Measurements from ENCODE around the gene ARHGEF33.
"Not testable (repeated sequence)": the region's sequence is repeated elsewhere in the genome, so short reads cannot be mapped to it uniquely, and the experiment has no call there.

ARHGEF33 gene

DNA sequence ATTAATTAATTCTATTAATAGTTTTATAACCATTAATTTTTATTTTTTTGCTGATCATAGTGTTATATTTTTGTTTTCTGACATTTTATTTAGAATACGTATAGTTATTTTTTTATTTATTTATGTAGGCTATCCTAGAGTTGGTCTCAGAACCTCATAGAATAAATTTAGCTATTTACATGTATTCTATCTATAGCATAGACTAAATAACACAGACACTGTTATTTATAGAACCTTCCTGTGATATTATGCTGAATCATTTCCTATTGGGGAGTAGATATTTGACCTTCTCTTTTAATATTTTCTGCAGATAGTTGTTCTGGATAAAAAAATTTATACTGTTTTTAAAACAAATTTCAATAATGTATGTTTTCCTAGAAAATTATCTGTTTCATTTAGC lies 20.2 kb downstream of the ARHGEF33 start:
- no peak for DNase-seq (ENCODE audit: low read depth in 1 of 2, low spot score in 1 of 2)

DNA sequence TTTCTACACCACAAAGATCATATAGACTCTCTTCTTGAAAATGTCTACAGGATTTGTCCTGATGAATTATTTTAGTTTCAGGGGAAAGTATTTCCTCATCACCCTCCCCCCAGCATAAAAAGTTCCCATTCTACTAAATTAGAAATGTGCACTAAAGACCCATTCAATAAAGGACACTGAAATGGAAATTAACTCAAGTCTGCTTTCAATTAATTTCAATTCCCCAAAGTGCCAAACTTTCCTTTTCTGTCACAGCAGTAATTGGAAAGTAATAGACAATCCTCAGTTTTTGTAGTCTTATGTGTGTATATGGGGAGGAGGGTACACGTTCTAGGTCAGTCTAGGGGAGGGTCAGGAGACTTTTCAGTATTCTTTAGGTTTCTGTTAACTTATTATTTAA lies 21.5 kb downstream of the ARHGEF33 start:
- no peak for DNase-seq (ENCODE audit: low read depth in 1 of 2, low spot score in 1 of 2)

- DNase-seq (ENCODE audit: low read depth in 1 of 2, low spot score in 1 of 2), result no peak
Observed at GRCh38 chr2:38912619-38913018, 22.9 kb downstream of the ARHGEF33 start.

GRCh38 chr2:38922389-38922788 lies 32.7 kb downstream of the ARHGEF33 start:
- no peak for DNase-seq (ENCODE audit: low read depth in 1 of 2, low spot score in 1 of 2)

GRCh38 chr2:38922902-38923301 lies 33.2 kb downstream of the ARHGEF33 start:
- no peak for DNase-seq (ENCODE audit: low read depth in 1 of 2, low spot score in 1 of 2)

DNA sequence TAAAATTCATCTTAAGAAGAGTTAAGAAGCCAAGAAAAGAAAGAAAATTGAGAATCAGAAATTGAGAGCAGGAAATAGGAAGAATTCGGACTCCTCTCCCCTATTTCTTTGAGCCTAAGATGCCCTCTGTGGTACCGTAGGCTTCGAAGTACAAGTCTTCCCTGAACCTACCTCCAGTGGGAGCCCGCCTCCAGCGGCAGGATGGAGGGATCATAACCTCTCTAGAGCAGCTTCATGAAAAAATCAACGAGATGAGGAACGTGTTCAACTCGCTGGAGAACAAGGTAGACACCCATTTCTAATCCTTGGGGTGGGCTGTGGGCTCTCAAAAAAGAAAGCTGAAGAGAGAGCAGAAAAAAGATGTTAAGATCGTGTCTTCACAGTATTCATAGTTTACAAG lies 36.3 kb downstream of the ARHGEF33 start:
- DNase-seq (ENCODE audit: low read depth in 1 of 2, low spot score in 1 of 2), result no peak

DNA sequence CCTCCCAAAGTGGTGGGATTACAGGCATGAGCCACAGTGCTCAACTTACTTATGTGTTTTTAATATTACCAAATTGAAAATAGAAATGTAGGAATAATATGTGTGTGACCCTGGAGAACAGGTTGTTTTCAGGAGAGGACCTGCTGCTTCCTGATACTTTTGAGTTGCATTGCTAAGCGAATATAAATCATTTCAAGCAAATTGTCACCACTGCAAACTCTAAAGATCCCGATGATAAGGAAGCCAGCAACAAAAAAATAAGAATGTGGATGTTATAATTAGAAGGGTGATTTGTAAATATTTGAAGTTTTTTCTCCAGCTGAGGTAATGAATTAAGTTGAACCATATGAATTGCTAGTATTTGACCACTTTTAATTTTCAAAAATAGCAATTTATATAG lies 40.9 kb downstream of the ARHGEF33 start:
- no peak for DNase-seq (ENCODE audit: low read depth in 1 of 2, low spot score in 1 of 2)

- no peak for DNase-seq (ENCODE audit: low read depth in 1 of 2, low spot score in 1 of 2)
Observed at GRCh38 chr2:38932586-38932985, 42.9 kb downstream of the ARHGEF33 start.

DNA sequence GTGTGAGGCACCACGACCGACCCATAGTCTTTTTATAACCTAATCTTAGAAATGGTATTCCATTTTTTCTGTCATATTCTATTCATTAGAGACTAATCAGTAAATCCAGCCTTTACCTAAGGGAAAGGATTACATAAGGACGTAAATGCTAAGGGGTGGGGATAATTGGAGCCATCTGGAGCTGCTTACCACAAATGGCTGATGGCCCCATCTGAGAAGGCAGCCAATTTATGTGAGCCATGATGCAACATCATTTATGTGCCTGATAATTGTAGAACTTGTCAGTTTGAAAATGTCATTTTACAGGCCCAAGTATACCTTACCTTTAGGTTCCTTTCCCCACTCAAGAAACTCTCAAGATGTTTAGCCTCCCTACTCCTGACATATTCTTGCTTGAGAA lies 44.0 kb downstream of the ARHGEF33 start:
- no peak for DNase-seq (ENCODE audit: low read depth in 1 of 2, low spot score in 1 of 2)

DNA sequence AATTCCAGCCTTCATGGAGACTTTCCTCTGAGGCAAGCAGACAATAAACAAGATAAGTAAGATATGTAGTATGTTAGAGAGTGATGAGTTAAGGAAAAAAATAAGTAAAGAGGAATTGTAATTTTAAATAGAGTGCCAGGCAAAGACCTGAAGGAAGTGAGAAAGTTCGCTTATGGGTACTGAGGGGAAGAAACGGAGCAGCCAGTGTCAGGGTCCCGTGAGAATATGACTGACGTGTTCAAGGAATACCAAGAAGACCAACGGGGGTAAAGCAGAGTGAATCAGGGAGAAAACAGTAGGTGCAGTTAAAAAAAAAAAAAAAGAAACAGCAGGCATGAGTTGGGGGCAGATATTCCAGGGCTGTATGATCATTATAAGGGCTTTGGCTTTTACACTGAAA lies 45.1 kb downstream of the ARHGEF33 start:
- DNase-seq (ENCODE audit: low read depth in 1 of 2, low spot score in 1 of 2), result no peak

DNA sequence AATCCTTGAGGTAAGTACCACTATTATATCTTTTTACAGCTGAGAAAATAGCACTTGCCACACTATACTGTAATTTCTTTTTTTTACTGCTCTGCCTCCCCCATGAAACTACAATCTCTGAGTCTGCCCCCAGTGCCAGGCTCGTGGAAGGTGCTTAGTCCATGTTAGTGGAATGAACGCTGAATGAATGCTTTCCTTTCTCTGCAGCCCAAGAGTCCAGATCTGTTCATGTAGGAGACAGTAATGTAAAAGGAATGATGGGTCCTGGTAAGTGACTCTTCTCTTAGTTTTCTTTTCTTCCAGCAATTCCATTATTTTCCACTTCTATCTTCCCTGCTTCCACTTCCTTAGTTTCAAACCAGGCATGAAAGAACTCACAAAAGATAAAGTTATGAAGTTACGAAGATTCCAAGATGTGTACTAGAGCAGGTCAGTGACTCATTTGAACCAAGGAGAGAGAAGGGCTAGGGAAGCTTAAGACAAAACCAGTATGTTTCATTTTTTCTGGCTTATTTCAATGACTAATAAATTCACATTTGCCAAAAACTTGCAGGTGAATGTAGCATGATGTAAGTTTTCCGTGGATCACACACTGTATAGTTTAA lies 46.0 kb downstream of the ARHGEF33 start:
- no peak for DNase-seq (ENCODE audit: low read depth in 1 of 2, low spot score in 1 of 2)

DNA sequence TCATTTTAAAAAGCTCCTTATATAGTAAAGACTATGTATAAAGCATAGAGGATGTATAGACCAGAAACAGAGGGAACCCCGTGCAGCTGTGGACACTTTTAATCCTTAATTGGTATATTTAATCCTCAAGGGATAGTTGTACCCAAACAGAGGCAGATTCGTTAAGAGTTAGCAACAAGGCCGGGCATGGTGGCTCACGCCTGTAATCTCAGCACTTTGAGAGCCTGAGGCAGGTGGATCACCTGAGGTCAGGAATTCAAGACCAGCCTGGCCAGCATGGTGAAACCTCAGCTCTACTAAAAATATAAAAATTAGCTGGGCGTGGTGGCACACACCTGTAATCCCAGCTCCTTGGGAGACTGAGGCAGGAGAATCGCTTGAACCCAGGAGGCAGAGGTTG lies 46.8 kb downstream of the ARHGEF33 start:
- not testable (repeated sequence) for DNase-seq (ENCODE audit: low read depth in 1 of 2, low spot score in 1 of 2)

GRCh38 chr2:38937548-38937947 lies 47.9 kb downstream of the ARHGEF33 start:
- no peak for DNase-seq (ENCODE audit: low read depth in 1 of 2, low spot score in 1 of 2)

- no peak for DNase-seq (ENCODE audit: low read depth in 1 of 2, low spot score in 1 of 2)
Observed at GRCh38 chr2:38940746-38941145, 51.1 kb downstream of the ARHGEF33 start.

DNA sequence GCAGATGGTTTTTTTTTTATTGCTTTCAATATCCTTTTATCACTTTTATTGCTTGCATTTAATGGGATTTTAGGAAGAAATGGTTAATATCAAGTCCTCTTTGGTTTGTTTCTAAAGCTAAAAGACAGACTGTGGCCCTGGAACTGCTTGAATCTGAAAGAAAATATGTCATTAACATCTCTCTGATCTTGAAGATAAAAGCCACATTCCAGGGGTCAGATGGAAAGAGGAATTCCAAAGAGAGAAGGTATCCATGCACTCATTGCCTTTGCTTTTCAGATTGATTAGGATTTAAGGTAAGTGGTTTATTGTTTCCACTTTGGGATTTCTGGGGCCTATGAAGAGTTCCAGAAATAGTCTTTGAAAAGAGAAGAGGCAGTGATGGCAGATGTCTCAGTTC lies 54.1 kb downstream of the ARHGEF33 start:
- no peak for DNase-seq (ENCODE audit: low read depth in 1 of 2, low spot score in 1 of 2)

DNA sequence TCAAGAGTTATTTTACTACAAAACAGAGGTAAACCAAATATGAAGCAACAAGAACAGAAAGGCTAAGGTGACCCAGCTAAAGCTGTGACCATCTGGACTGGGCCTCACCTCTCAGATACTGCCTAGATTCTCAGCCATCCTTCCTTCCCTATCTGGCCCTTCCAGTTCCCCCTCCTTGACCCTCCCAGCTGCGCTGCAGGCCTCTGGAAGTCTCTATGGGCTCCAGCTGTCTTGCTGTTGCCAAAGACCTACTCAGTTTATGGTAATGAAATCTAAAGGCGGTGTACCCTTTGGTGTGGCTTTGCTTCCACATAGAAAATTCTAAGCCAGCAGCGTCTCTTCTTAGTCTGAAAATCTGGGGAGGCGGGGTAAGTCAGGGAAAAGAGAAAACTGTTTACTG lies 55.7 kb downstream of the ARHGEF33 start:
- DNase-seq (ENCODE audit: low read depth in 1 of 2, low spot score in 1 of 2), result no peak

- DNase-seq (ENCODE audit: low read depth in 1 of 2, low spot score in 1 of 2), result no peak
Observed at GRCh38 chr2:38945911-38946310, 56.2 kb downstream of the ARHGEF33 start.

DNA sequence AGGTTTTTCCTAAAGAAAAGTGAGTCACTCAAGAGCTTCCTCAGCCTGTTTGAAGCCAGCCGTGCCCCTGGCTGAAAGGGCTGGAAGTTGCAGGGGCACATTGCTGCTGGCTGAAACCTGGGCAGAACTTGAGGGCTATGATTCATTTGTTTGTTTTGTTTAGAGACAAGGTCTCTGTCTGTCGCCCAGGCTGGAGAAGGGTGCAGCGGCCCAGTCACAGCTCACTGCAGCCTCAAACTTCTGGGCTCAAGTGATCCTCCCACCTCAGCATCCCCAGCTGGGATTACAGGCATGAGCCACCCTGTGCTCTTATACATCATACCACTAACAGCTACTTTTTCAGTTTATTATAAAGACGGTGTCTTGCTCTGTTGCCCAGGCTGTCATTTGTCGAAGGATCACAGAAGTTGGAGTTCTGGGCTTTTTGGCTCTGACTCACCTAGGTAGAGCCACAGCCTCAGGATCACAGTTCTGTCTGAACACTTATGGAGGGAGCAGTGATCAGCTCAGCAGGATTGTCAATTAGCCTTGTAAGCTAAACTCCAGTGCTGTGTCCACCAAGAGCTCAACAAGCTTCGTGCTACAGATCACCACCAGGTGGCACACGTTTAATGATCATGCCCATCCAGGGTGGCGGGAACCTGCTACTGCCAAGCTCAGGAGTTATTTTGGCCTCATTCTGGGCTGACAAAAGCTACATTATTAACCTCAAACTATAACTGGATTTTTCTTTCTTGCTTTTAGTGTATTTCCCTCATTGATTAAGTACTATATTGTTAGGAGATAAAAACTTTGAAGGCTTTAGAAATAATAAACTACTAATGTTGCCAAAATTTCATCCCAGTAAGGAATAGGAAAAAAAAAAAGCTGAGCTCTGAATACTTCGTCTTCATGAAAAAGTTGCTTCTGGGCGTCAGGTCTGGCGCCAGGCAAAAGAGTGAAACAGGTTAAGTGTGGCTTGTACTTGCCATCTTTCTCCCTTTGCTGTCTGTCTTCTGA lies 57.9 kb downstream of the ARHGEF33 start:
- DNase-seq (ENCODE audit: low read depth in 1 of 2, low spot score in 1 of 2), result peak; percentile 13 to 32

GRCh38 chr2:38948387-38948882 lies 58.8 kb downstream of the ARHGEF33 start:
- DNase-seq (ENCODE audit: low read depth in 1 of 2, low spot score in 1 of 2), result no peak

GRCh38 chr2:38948995-38949394 lies 59.3 kb downstream of the ARHGEF33 start:
- no peak for DNase-seq (ENCODE audit: low read depth in 1 of 2, low spot score in 1 of 2)

GRCh38 chr2:38951766-38952165 lies 62.1 kb downstream of the ARHGEF33 start:
- DNase-seq (ENCODE audit: low read depth in 1 of 2, low spot score in 1 of 2), result no peak

GRCh38 chr2:38957972-38958371 lies 68.3 kb downstream of the ARHGEF33 start:
- no peak for DNase-seq (ENCODE audit: low read depth in 1 of 2, low spot score in 1 of 2)

Data from activated T-helper 1 cell treated with anti-CD3 and anti-CD28 coated beads, Interleukin-2, amount 50 U/mL, for 16 hours (primary cell).